Smooth muscle cell (in vitro differentiated cells): Measurements from ENCODE around the gene GLIS1. TPM values are rescaled to one million over a fixed set of nuclear protein-coding genes. Genes with fewer than 3 reads are reported as not detected.

Experiments
- DNase-seq: peaks from one replicate; lab custom pipeline; 2025; ENCODE audit not compliant: unreplicated experiment; lab: John Stamatoyannopoulos, UW
- H2AFZ ChIP-seq: fragments of 200-600 bp; sonication (generic); 2 replicates; pipeline ENCODE4 v1.6.0; 2016; ENCODE audit warnings: antibody characterized with exemption, low read depth, mild to moderate bottlenecking
- H3F3A ChIP-seq: fragments of 200-600 bp; sonication (generic); 2 replicates; pipeline ENCODE4 v1.6.0; 2017; ENCODE audit warnings: antibody characterized with exemption, low read depth
- H3K27ac ChIP-seq: fragments of 200-600 bp; sonication (generic); 2 replicates; pipeline ENCODE4 v1.5.1; 2016; ENCODE audit warnings: low read depth, mild to moderate bottlenecking
- H3K27me3 ChIP-seq: fragments of 200-600 bp; sonication (generic); 2 replicates; pipeline ENCODE4 v1.6.1; 2016; ENCODE audit warnings: low read depth, mild to moderate bottlenecking
- H3K36me3 ChIP-seq: fragments of 200-600 bp; sonication (generic); 2 replicates; pipeline ENCODE4 v1.5.1; 2016; ENCODE audit warnings: low read depth
- H3K4me1 ChIP-seq: fragments of 200-600 bp; sonication (generic); 2 replicates; pipeline ENCODE4 v1.5.1; 2016; ENCODE audit warnings: low read depth
- H3K4me2 ChIP-seq: fragments of 200-600 bp; sonication (generic); 2 replicates; pipeline ENCODE4 v1.6.0; 2016; ENCODE audit warnings: mild to moderate bottlenecking
- H3K4me3 ChIP-seq: fragments of 200-600 bp; sonication (generic); 2 replicates; pipeline ENCODE4 v1.5.1; 2016; ENCODE audit warnings: mild to moderate bottlenecking
- H3K79me2 ChIP-seq: fragments of 200-600 bp; sonication (generic); 2 replicates; pipeline ENCODE4 v1.6.0; 2016; ENCODE audit warnings: low read depth, mild to moderate bottlenecking
- H3K9ac ChIP-seq: fragments of 200-600 bp; sonication (generic); 2 replicates; pipeline ENCODE4 v1.6.0; 2016; ENCODE audit warnings: low read depth
- H3K9me3 ChIP-seq: fragments of 200-600 bp; sonication (generic); replicated peaks from 2 replicates; pipeline ENCODE4 v1.5.1; 2016; ENCODE audit warnings: low read depth
- H4K20me1 ChIP-seq: fragments of 200-600 bp; sonication (generic); 2 replicates; pipeline ENCODE4 v1.6.0; 2016; ENCODE audit warnings: low read depth
- CTCF ChIP-seq: fragments of 200-600 bp; sonication (generic); IDR thresholded peaks from 2 replicates; pipeline ENCODE4 v1.5.1; 2017; ENCODE audit warnings: borderline replicate concordance, mild to moderate bottlenecking, antibody characterized with exemption; ENCODE audit not compliant: insufficient read depth, poor library complexity, severe bottlenecking
- WGBS: methylation state at CpG from one replicate; pipeline ENCODE4 v1.1.7; 2016; ENCODE audit warnings: low lambda C conversion rate; 5-methylcytosine and 5-hydroxymethylcytosine counted together
- polyA plus RNA-seq: library from polyadenylated mRNA; unstranded; fragments of >200 nt; fragmentation: Nextera tagmentation; extraction: Ambion mirVana; gene quantifications from 2 replicates; pipeline ENCODE4 v1.2.1, GENCODE V29; 2016
- total RNA-seq: library from RNA; depleted of rRNA; stranded (reverse); fragments of >200 nt; gene quantifications from 2 replicates; pipeline ENCODE4 v1.2.3, GENCODE V29; 2014

The GLIS1 gene
- total and polyA plus RNA-seq, 2 experiments from 2014 or later, result 0.36 to 4.9 TPM

- Histone ChIP-seq H3K27ac (no peak overlapping the region), H4K20me1 (peaks cover 10% of the 10 kb centered on the region), H3K9ac (no peak overlapping the region), H3K9me3 (no peaks in the 10 kb centered on the region), H3K4me2 (no peak overlapping the region), H3K36me3 (no peaks in the 10 kb centered on the region), H3K4me1 (no peaks in the 10 kb centered on the region), H3K4me3 (no peak overlapping the region), H3F3A (no peaks in the 10 kb centered on the region), H3K27me3 (no peaks in the 10 kb centered on the region), H2AFZ (no peak overlapping the region), H3K79me2 (no peaks in the 10 kb centered on the region)
- no peak for TF ChIP-seq CTCF
- WGBS, result 95% methylated on average over 3 of the region's 3 CpGs
- no peak for DNase-seq
Observed at GRCh38 chr1:53662951-53663350, 76.0 kb downstream of the GLIS1 start.

GRCh38 chr1:53662169-53662568, 76.8 kb downstream of the GLIS1 start:
- WGBS, result 89% methylated on average over 11 of the region's 11 CpGs
- Histone ChIP-seq H3K27me3 (no peaks in the 10 kb centered on the region), H3K79me2 (no peaks in the 10 kb centered on the region), H3K4me2 (no peak overlapping the region), H3K36me3 (no peaks in the 10 kb centered on the region), H3K4me3 (no peak overlapping the region), H2AFZ (no peak overlapping the region), H4K20me1 (peaks cover 10% of the 10 kb centered on the region), H3K9ac (no peak overlapping the region), H3K9me3 (no peaks in the 10 kb centered on the region), H3K4me1 (no peaks in the 10 kb centered on the region), H3K27ac (no peak overlapping the region), H3F3A (no peaks in the 10 kb centered on the region)
- DNase-seq, result no peak
- TF ChIP-seq CTCF, result no peak

DNA sequence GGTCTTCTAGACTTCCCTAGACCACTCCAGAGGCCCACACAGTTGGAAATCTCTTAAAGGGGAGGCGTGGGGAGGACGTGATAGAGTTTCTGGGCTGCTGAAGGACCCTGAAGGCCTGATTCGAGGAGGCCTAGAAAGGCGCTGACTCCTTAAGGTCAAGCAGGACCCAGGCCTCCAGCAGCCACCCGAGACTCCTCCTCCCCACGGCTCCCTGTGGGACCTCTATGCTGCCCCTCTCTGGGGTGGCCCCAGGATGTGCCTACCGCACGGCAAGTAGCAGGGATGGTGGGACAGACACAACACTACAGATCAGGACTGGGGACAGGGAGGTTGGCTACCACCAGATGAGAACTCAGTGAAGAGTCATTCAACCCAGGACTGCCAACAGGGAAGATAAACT, 77.5 kb downstream of the GLIS1 start:
- H4K20me1 ChIP-seq, result peaks cover 10% of the 10 kb centered on the region

More for the DNA sequence above, 77.5 kb downstream of the GLIS1 start:
- H3K9ac ChIP-seq, result no peak overlapping the region
- H3K9me3 ChIP-seq, result no peaks in the 10 kb centered on the region
- H3K4me2 ChIP-seq, result no peak overlapping the region
- WGBS, result 94% methylated on average over 8 of the region's 8 CpGs
- H3K79me2 ChIP-seq, result no peaks in the 10 kb centered on the region
- TF ChIP-seq CTCF, result no peak
- no peaks in the 10 kb centered on the region for H3K27me3 ChIP-seq
- H3K27ac ChIP-seq, result no peak overlapping the region
- H2AFZ ChIP-seq, result no peak overlapping the region
- H3K36me3 ChIP-seq, result no peaks in the 10 kb centered on the region
- H3K4me1 ChIP-seq, result peaks cover under 1% of the 10 kb centered on the region
- DNase-seq, result no peak
- H3F3A ChIP-seq, result no peaks in the 10 kb centered on the region
- no peak overlapping the region for H3K4me3 ChIP-seq
